A673 (cell line): ENCODE measurements around the gene COG4. TPM values are rescaled to one million over a fixed set of nuclear protein-coding genes. Genes with fewer than 3 reads are reported as not detected.

Experiments
- BruUV-seq: library from RNA; stranded (reverse); fragments of 400-500 nt; replicated peaks from 2 replicates; lab custom pipeline; 2021; lab: Mats Ljungman, UMichigan
- CTCF ChIA-PET: fragments of 300-600 bp; sonication (Branson Sonifier 250); formaldehyde crosslinking; loops from one replicate; lab custom pipeline; 2022; ENCODE audit warnings: antibody characterized with exemption; lab: Charles Lee
- POLR2A ChIA-PET: fragments of 300-600 bp; sonication (Branson Sonifier 250); formaldehyde crosslinking; loops from one replicate; lab custom pipeline; 2022; ENCODE audit warnings: antibody characterized with exemption; ENCODE audit not compliant: low non-redundant PET; lab: Charles Lee
- DNase-seq: peaks from one replicate; pipeline ENCODE4 v3.0.0-alpha.2; 2015; ENCODE audit warnings: low spot score
- H3K27ac ChIP-seq: fragments of 200-600 bp; sonication (generic); 2 replicates; pipeline ENCODE4 v1.5.1; 2016; ENCODE audit warnings: mixed run types, low read depth, mild to moderate bottlenecking, mixed read lengths, antibody characterized with exemption, low read length; ENCODE audit not compliant: poor library complexity, severe bottlenecking
- H3K27me3 ChIP-seq: fragments of 200-600 bp; sonication (generic); replicated peaks from 2 replicates; pipeline ENCODE4 v1.6.1; 2017; ENCODE audit warnings: mixed run types, low read depth, mild to moderate bottlenecking, mixed read lengths, antibody characterized with exemption, low read length; ENCODE audit not compliant: insufficient read depth, poor library complexity
- H3K36me3 ChIP-seq: fragments of 200-600 bp; sonication (generic); 2 replicates; pipeline ENCODE4 v1.6.1; 2016; ENCODE audit warnings: mixed run types, mild to moderate bottlenecking, mixed read lengths, antibody characterized with exemption, low read length; ENCODE audit not compliant: insufficient read depth, poor library complexity, severe bottlenecking
- H3K4me1 ChIP-seq: fragments of 200-600 bp; sonication (generic); 2 replicates; pipeline ENCODE4 v1.6.1; 2017; ENCODE audit warnings: mixed run types, mild to moderate bottlenecking, mixed read lengths, antibody characterized with exemption, low read length; ENCODE audit not compliant: insufficient read depth, poor library complexity, severe bottlenecking
- H3K4me3 ChIP-seq: fragments of 200-600 bp; sonication (generic); 2 replicates; pipeline ENCODE4 v1.5.1; 2016; ENCODE audit warnings: low read depth, mixed run types, mild to moderate bottlenecking, mixed read lengths, low read length; ENCODE audit not compliant: poor library complexity, severe bottlenecking
- H3K9me3 ChIP-seq: fragments of 200-600 bp; sonication (generic); 2 replicates; pipeline ENCODE4 v1.6.1; 2016; ENCODE audit warnings: mixed run types, low read depth, mild to moderate bottlenecking, mixed read lengths, antibody characterized with exemption, low read length; ENCODE audit not compliant: poor library complexity, severe bottlenecking
- CTCF ChIP-seq: fragments of 300-800, 200-600 bp; sonication (generic); conservative IDR thresholded peaks from 2 replicates; pipeline ENCODE4 v1.5.1; 2017; ENCODE audit warnings: low read depth, mild to moderate bottlenecking, antibody characterized with exemption, low read length, moderate library complexity, mixed read lengths
- EZH2 ChIP-seq: fragments of 200-600 bp; sonication (generic); IDR thresholded peaks from 2 replicates; pipeline ENCODE4 v1.6.1; 2017; ENCODE audit warnings: borderline replicate concordance, low read depth, mild to moderate bottlenecking, mixed read lengths, antibody characterized with exemption, low read length; ENCODE audit not compliant: poor library complexity, severe bottlenecking
- intact Hi-C: fragments of 100-400 bp; cut with micrococcal nuclease; formaldehyde crosslinking; loops from one replicate; pipeline ENCODE4 v1.10.0; 2022; ENCODE audit not compliant: unreplicated experiment
- total RNA-seq: library from RNA; stranded (reverse); gene quantifications from 2 replicates; pipeline ENCODE4 v1.2.3, GENCODE V29; 2021

COG4 gene
- total RNA-seq, 1 experiment from 2014 or later, result 68.6 TPM

- BruUV-seq, result no TSS peak
- intact Hi-C loops, result no loop called here
- CTCF ChIA-PET, result interaction anchor here (0.6 kb wide), 1 partner anchor 39 kb away, joined by 4 read pairs; no protein-coding TSS in a partner anchor
Measured at GRCh38 chr16:70508752-70509151, 14.6 kb downstream of the COG4 start.

GRCh38 chr16:70496513-70496912, 26.8 kb downstream of the COG4 start:
- ChIA-PET CTCF (no interaction called here), POLR2A (no interaction called here)
- Histone ChIP-seq H3K4me1 (no peaks in the 10 kb centered on the region), H3K9me3 (no peaks in the 10 kb centered on the region), H3K4me3 (no peak overlapping the region), H3K36me3 (no peaks in the 10 kb centered on the region), H3K27ac (no peak overlapping the region), H3K27me3 (no peaks in the 10 kb centered on the region)
- TF ChIP-seq CTCF (no peak), EZH2 (no peak)
- BruUV-seq, result no TSS peak
- intact Hi-C loops, result no loop called here
- no peak for DNase-seq

More at GRCh38 chr16:70508752-70509151, 14.6 kb downstream of the COG4 start:
- Histone ChIP-seq H3K27ac (no peak overlapping the region), H3K27me3 (no peaks in the 10 kb centered on the region), H3K36me3 (peaks cover 51% of the 10 kb centered on the region), H3K4me3 (no peak overlapping the region), H3K9me3 (no peaks in the 10 kb centered on the region), H3K4me1 (no peaks in the 10 kb centered on the region)
- no peak for TF ChIP-seq EZH2
- peak; percentile 32; the same call in 1 of the 2 replicates for TF ChIP-seq CTCF
- POLR2A ChIA-PET, result no interaction called here
- DNase-seq, result no peak

GRCh38 chr16:70495425-70496182, 27.8 kb downstream of the COG4 start:
- TF ChIP-seq CTCF, result no peak
- no peak for TF ChIP-seq EZH2
- Histone ChIP-seq H3K4me3 (no peak overlapping the region), H3K27me3 (no peaks in the 10 kb centered on the region), H3K4me1 (no peaks in the 10 kb centered on the region), H3K36me3 (no peaks in the 10 kb centered on the region), H3K9me3 (no peaks in the 10 kb centered on the region), H3K27ac (no peak overlapping the region)
- ChIA-PET CTCF (no interaction called here), POLR2A (no interaction called here)
- intact Hi-C loops, result no loop called here
- no peak for DNase-seq
- BruUV-seq, result no TSS peak
